Activated naive CD8-positive, alpha-beta T cell treated with anti-CD3 and anti-CD28 coated beads, Interleukin-2, amount 10 ng/mL, durations not matched to agents 7 days and 5 days (primary cell): ENCODE measurements around the gene FOXL3. TPM values are rescaled to one million over a fixed set of nuclear protein-coding genes. Genes with fewer than 3 reads are reported as not detected.

Experiments
- ATAC-seq: fragments of 150-1000 bp; cut with Tn5 transposase; one replicate; pipeline ENCODE4 v1.10.0; 2021; ENCODE audit warnings: low read depth, moderate library complexity
- POLR2A ChIA-PET: fragments of 350-600 bp; sonication (Branson Sonifier 250); formaldehyde crosslinking; loops from one replicate; lab custom pipeline; 2021; ENCODE audit warnings: antibody characterized with exemption; lab: Charles Lee
- DNase-seq: peaks from one replicate; pipeline ENCODE4 v3.0.0; 2021
- H3K27ac Mint-ChIP-seq: one replicate; pipeline ENCODE4 v1.8.0; 2022; ENCODE audit warnings: mild to moderate bottlenecking, mixed read lengths
- H3K27me3 Mint-ChIP-seq: one replicate; pipeline ENCODE4 v1.8.0; 2022; ENCODE audit warnings: mild to moderate bottlenecking, moderate library complexity, mixed read lengths
- H3K36me3 Mint-ChIP-seq: one replicate; pipeline ENCODE4 v1.8.0; 2021; ENCODE audit warnings: mild to moderate bottlenecking, mixed read lengths
- H3K4me1 Mint-ChIP-seq: one replicate; pipeline ENCODE4 v1.8.0; 2021; ENCODE audit warnings: mixed read lengths
- H3K4me3 Mint-ChIP-seq: one replicate; pipeline ENCODE4 v1.8.0; 2022; ENCODE audit warnings: mild to moderate bottlenecking, moderate library complexity, mixed read lengths
- H3K9me3 Mint-ChIP-seq: one replicate; pipeline ENCODE4 v1.8.0; 2021; ENCODE audit warnings: mixed read lengths
- total RNA-seq, 2 experiments: library from RNA; stranded (reverse); gene quantifications; one replicate each; pipeline ENCODE4 v1.2.3, GENCODE V29; 2021

Gene FOXL3
- total RNA-seq, 2 experiments from 2014 or later: not detected

- DNase-seq: no peak
- POLR2A ChIA-PET: no interaction called here
- Mint-ChIP-seq H3K27me3 (no peaks in the 10 kb centered on the region), H3K4me3 (no peak overlapping the region), H3K36me3 (no peaks in the 10 kb centered on the region), H3K27ac (no peak overlapping the region), H3K4me1 (no peaks in the 10 kb centered on the region), H3K9me3 (peaks cover 5% of the 10 kb centered on the region)
- ATAC-seq: no peak
These were observed 9.5 kb upstream of the FOXL3 start for GRCh38 chr7:280461-280860.

- peaks cover 3% of the 10 kb centered on the region for H3K9me3 Mint-ChIP-seq
- no peaks in the 10 kb centered on the region for H3K36me3 Mint-ChIP-seq
- H3K4me3 Mint-ChIP-seq: no peak overlapping the region
- no peak for DNase-seq
- POLR2A ChIA-PET: no interaction called here
- no peaks in the 10 kb centered on the region for H3K4me1 Mint-ChIP-seq
- no peak for ATAC-seq
- no peak overlapping the region for H3K27ac Mint-ChIP-seq
- H3K27me3 Mint-ChIP-seq: no peaks in the 10 kb centered on the region
These were observed 8.3 kb upstream of the FOXL3 start for GRCh38 chr7:281637-282036.

- POLR2A ChIA-PET: no interaction called here
- no peak overlapping the region for H3K27ac Mint-ChIP-seq
- no peaks in the 10 kb centered on the region for H3K9me3 Mint-ChIP-seq
- no peak overlapping the region for H3K4me3 Mint-ChIP-seq
- no peak for ATAC-seq
- no peaks in the 10 kb centered on the region for H3K4me1 Mint-ChIP-seq
- no peaks in the 10 kb centered on the region for H3K36me3 Mint-ChIP-seq
- peaks cover 4% of the 10 kb centered on the region for H3K27me3 Mint-ChIP-seq
- DNase-seq: no peak
These were observed 7.3 kb upstream of the FOXL3 start for GRCh38 chr7:282621-283020.

- Mint-ChIP-seq H3K27me3 (peaks cover 20% of the 10 kb centered on the region), H3K27ac (no peak overlapping the region), H3K36me3 (no peaks in the 10 kb centered on the region), H3K4me1 (no peaks in the 10 kb centered on the region), H3K9me3 (no peaks in the 10 kb centered on the region), H3K4me3 (no peak overlapping the region)
- POLR2A ChIA-PET: no interaction called here
- no peak for ATAC-seq
- no peak for DNase-seq
These were observed 4.9 kb upstream of the FOXL3 start for GRCh38 chr7:284762-285722.

- Mint-ChIP-seq H3K4me3 (no peak overlapping the region), H3K36me3 (no peaks in the 10 kb centered on the region), H3K27ac (no peak overlapping the region), H3K9me3 (no peaks in the 10 kb centered on the region), H3K27me3 (peaks cover 20% of the 10 kb centered on the region), H3K4me1 (no peaks in the 10 kb centered on the region)
- no peak for DNase-seq
- no peak for ATAC-seq
- POLR2A ChIA-PET: no interaction called here
These were observed 4.2 kb upstream of the FOXL3 start for GRCh38 chr7:285731-286130.

GRCh38 chr7:286266-286665, 3.7 kb upstream of the FOXL3 start:
- H3K27me3 Mint-ChIP-seq: peaks cover 20% of the 10 kb centered on the region
- POLR2A ChIA-PET: no interaction called here

GRCh38 chr7:288671-289101, 1.3 kb upstream of the FOXL3 start:
- H3K9me3 Mint-ChIP-seq: no peaks in the 10 kb centered on the region
- DNase-seq (no peak), ATAC-seq (no peak)
- H3K36me3 Mint-ChIP-seq: no peaks in the 10 kb centered on the region
- no peak overlapping the region for H3K27ac Mint-ChIP-seq
- no peak overlapping the region for H3K4me3 Mint-ChIP-seq
- POLR2A ChIA-PET: no interaction called here
- H3K4me1 Mint-ChIP-seq: no peaks in the 10 kb centered on the region
- H3K27me3 Mint-ChIP-seq: peaks cover 37% of the 10 kb centered on the region

More at GRCh38 chr7:286266-286665, 3.7 kb upstream of the FOXL3 start:
- Mint-ChIP-seq H3K9me3 (no peaks in the 10 kb centered on the region), H3K36me3 (no peaks in the 10 kb centered on the region), H3K4me1 (no peaks in the 10 kb centered on the region), H3K27ac (no peak overlapping the region), H3K4me3 (no peak overlapping the region)
- DNase-seq (no peak), ATAC-seq (no peak)

- Mint-ChIP-seq H3K36me3 (no peaks in the 10 kb centered on the region), H3K9me3 (no peaks in the 10 kb centered on the region), H3K27ac (no peak overlapping the region), H3K27me3 (peaks cover 37% of the 10 kb centered on the region), H3K4me1 (no peaks in the 10 kb centered on the region), H3K4me3 (no peak overlapping the region)
- no peak for DNase-seq
- ATAC-seq: no peak
- POLR2A ChIA-PET: no interaction called here
These were observed 688 bp upstream of the FOXL3 start for GRCh38 chr7:289209-289755.

- Mint-ChIP-seq H3K4me1 (no peaks in the 10 kb centered on the region), H3K9me3 (no peaks in the 10 kb centered on the region), H3K27me3 (peaks cover 37% of the 10 kb centered on the region), H3K4me3 (no peak overlapping the region), H3K36me3 (no peaks in the 10 kb centered on the region), H3K27ac (no peak overlapping the region)
- ATAC-seq (no peak), DNase-seq (no peak)
- POLR2A ChIA-PET: no interaction called here
These were observed 793 bp downstream of the FOXL3 start for GRCh38 chr7:290554-291372.

- H3K4me1 Mint-ChIP-seq: no peaks in the 10 kb centered on the region
- H3K36me3 Mint-ChIP-seq: no peaks in the 10 kb centered on the region
- H3K27me3 Mint-ChIP-seq: peaks cover 37% of the 10 kb centered on the region
- no peak overlapping the region for H3K4me3 Mint-ChIP-seq
- no peaks in the 10 kb centered on the region for H3K9me3 Mint-ChIP-seq
- DNase-seq (no peak), ATAC-seq (no peak)
- POLR2A ChIA-PET: no interaction called here
- H3K27ac Mint-ChIP-seq: no peak overlapping the region
These were observed 1.6 kb downstream of the FOXL3 start for GRCh38 chr7:291373-292092.

- Mint-ChIP-seq H3K27me3 (peaks cover 37% of the 10 kb centered on the region), H3K36me3 (no peaks in the 10 kb centered on the region), H3K4me1 (no peaks in the 10 kb centered on the region), H3K27ac (no peak overlapping the region), H3K9me3 (no peaks in the 10 kb centered on the region), H3K4me3 (no peak overlapping the region)
- ATAC-seq: no peak
- POLR2A ChIA-PET: no interaction called here
- no peak for DNase-seq
These were observed 2.3 kb downstream of the FOXL3 start for GRCh38 chr7:292226-292625.

GRCh38 chr7:292826-293225, 2.9 kb downstream of the FOXL3 start:
- no peak for ATAC-seq
- Mint-ChIP-seq H3K27ac (no peak overlapping the region), H3K9me3 (no peaks in the 10 kb centered on the region), H3K36me3 (no peaks in the 10 kb centered on the region), H3K4me1 (no peaks in the 10 kb centered on the region), H3K27me3 (peaks cover 31% of the 10 kb centered on the region), H3K4me3 (no peak overlapping the region)
- no peak for DNase-seq
- POLR2A ChIA-PET: no interaction called here
